Aorta (tissue), 5 donors: ENCODE measurements around the gene NFIA. TPM values are rescaled to one million over a fixed set of nuclear protein-coding genes. Genes with fewer than 3 reads are reported as not detected.

Experiments
- ATAC-seq: fragments of 200-7000 bp; cut with Tn5 transposase; one replicate; pipeline ENCODE4 v1.9.1; 2022; ENCODE audit warnings: moderate library complexity; ENCODE audit not compliant: low FRiP score
- DNase-seq, 2 donors: peaks; one replicate each; pipeline ENCODE4 v3.0.0-alpha.2; 2020
- H3K27ac ChIP-seq, 2 donors: one replicate each; pipeline ENCODE4 v1.5.1; 2013; ENCODE audit warnings: low read length in 2 of 2, mild to moderate bottlenecking in 2 of 2, moderate library complexity in 2 of 2, control low read depth in 1 of 2, inconsistent platforms in 1 of 2, low read depth in 1 of 2
- H3K27me3 ChIP-seq, 2 donors: one replicate each; pipeline ENCODE4 v1.6.1; 2013; ENCODE audit warnings: control low read depth in 1 of 2, low read length in 1 of 2, mild to moderate bottlenecking in 1 of 2, moderate library complexity in 1 of 2; ENCODE audit not compliant: insufficient read depth in 2 of 2, control insufficient read depth in 1 of 2
- H3K36me3 ChIP-seq, 2 donors: one replicate each; pipeline ENCODE4 v1.6.1; 2013; ENCODE audit warnings: control low read depth in 1 of 2, low read length in 1 of 2, mild to moderate bottlenecking in 1 of 2; ENCODE audit not compliant: insufficient read depth in 2 of 2, control insufficient read depth in 1 of 2
- H3K4me1 ChIP-seq, 2 donors: one replicate each; pipeline ENCODE4 v1.6.1; 2013; ENCODE audit warnings: low read length in 2 of 2, control low read depth in 1 of 2, mild to moderate bottlenecking in 1 of 2, moderate library complexity in 1 of 2; ENCODE audit not compliant: insufficient read depth in 2 of 2, control insufficient read depth in 1 of 2
- H3K4me3 ChIP-seq, 2 donors: one replicate each; pipeline ENCODE4 v1.5.1; 2013; ENCODE audit warnings: low read length in 2 of 2, control low read depth in 1 of 2, mild to moderate bottlenecking in 1 of 2
- H3K9me3 ChIP-seq: one replicate; pipeline ENCODE4 v1.6.1; 2013; ENCODE audit warnings: mild to moderate bottlenecking, low read length; ENCODE audit not compliant: control insufficient read depth
- WGBS, 2 donors: extraction: QIAGEN DNeasy Blood & Tissue Kit; methylation state at CpG; one replicate each; pipeline ENCODE4 v1.1.7; 2013; 5-methylcytosine and 5-hydroxymethylcytosine counted together
- intact Hi-C, 2 donors: fragments of 100-400 bp; cut with DNase I; formaldehyde crosslinking; loops; one replicate each; pipeline versions ENCODE4 v1.14.2 to v1.15.0; 2022
- polyA plus RNA-seq, 2 donors: library from polyadenylated mRNA; stranded (reverse); fragments of 200-250 nt; gene quantifications; one replicate each; pipeline ENCODE4 v1.2.3, GENCODE V29; 2013
- total RNA-seq, 2 donors: library from RNA; stranded (reverse); fragmentation: NEBNext Ultra II Directional; extraction: Animal tissue kit (Norgen Biotek cat#: 25700); gene quantifications; one replicate each; pipeline ENCODE4 v1.2.1, GENCODE V29; 2021
- donor health status: healthy with polysubstance abuse.
- donor health status: Bipolar disorder and iron deficiency.
- donor health status: DM: no; HTN: no; CAD: no.
- donor health status: DM: no; HTN: no; CAD: no.
- donor health status: DM: yes; HTN: yes; CAD: no.

The NFIA gene
- total and polyA plus RNA-seq, 4 donors = 15.3 to 221 (median 82.4) TPM

- Histone ChIP-seq H3K27me3 (no peaks in the 10 kb centered on the region), H3K36me3 (no peaks in the 10 kb centered on the region), H3K4me1 (peaks cover 0 to 2% of the 10 kb centered on the region in 2 donors), H3K9me3 (no peaks in the 10 kb centered on the region), H3K4me3 (no peak overlapping the region), H3K27ac (no peak overlapping the region)
- DNase-seq (no peak), ATAC-seq (no peak)
- 85 to 90% methylated on average over 4 of the region's 4 CpGs for WGBS, 2 donors
- intact Hi-C loops = no loop called here
These were observed 392.0 kb downstream of the NFIA start for GRCh38 chr1:61474269-61474817.

GRCh38 chr1:61474963-61475362, 392.6 kb downstream of the NFIA start:
- H3K27ac ChIP-seq = no peak overlapping the region
- no peak for DNase-seq
- no peaks in the 10 kb centered on the region for H3K27me3 ChIP-seq
- H3K36me3 ChIP-seq = no peaks in the 10 kb centered on the region
- no peaks in the 10 kb centered on the region for H3K9me3 ChIP-seq
- peaks cover 0 to 2% of the 10 kb centered on the region in 2 donors for H3K4me1 ChIP-seq
- H3K4me3 ChIP-seq = no peak overlapping the region
- intact Hi-C loops = no loop called here
- WGBS, 2 donors = 86 to 93% methylated on average over 3 of the region's 3 CpGs
- no peak for ATAC-seq

GRCh38 chr1:61477301-61477700, 394.9 kb downstream of the NFIA start:
- Histone ChIP-seq H3K27me3 (no peaks in the 10 kb centered on the region), H3K36me3 (no peaks in the 10 kb centered on the region), H3K27ac (no peak overlapping the region), H3K9me3 (no peaks in the 10 kb centered on the region), H3K4me1 (peaks cover 0 to 3% of the 10 kb centered on the region in 2 donors), H3K4me3 (no peak overlapping the region)
- no peak for ATAC-seq
- no peak for DNase-seq
- 91 to 92% methylated on average over 7 of the region's 7 CpGs for WGBS, 2 donors
- intact Hi-C loops = no loop called here

- ATAC-seq = no peak
These were observed 398.0 kb downstream of the NFIA start for GRCh38 chr1:61480273-61480935.

GRCh38 chr1:61481315-61481715, 399.0 kb downstream of the NFIA start:
- H3K36me3 ChIP-seq = no peaks in the 10 kb centered on the region
- H3K9me3 ChIP-seq = no peaks in the 10 kb centered on the region
- H3K27me3 ChIP-seq = no peaks in the 10 kb centered on the region
- no peak overlapping the region for H3K27ac ChIP-seq
- intact Hi-C loops = loop anchor here in 1 of 2 donors (10.0 kb wide), 1 partner anchor 113 kb away; no protein-coding TSS in a partner anchor
- ATAC-seq (no peak), DNase-seq (no peak)
- 30 to 33% methylated on average over 3 of the region's 3 CpGs for WGBS, 2 donors
- peaks cover 0 to 1% of the 10 kb centered on the region in 2 donors for H3K4me1 ChIP-seq
- no peak overlapping the region for H3K4me3 ChIP-seq

More at GRCh38 chr1:61480273-61480935, 398.0 kb downstream of the NFIA start:
- WGBS, 2 donors = 71 to 73% methylated on average over 4 of the region's 4 CpGs
- no peaks in the 10 kb centered on the region for H3K27me3 ChIP-seq
- no peak overlapping the region for H3K4me3 ChIP-seq
- intact Hi-C loops = loop anchor here in 1 of 2 donors (10.0 kb wide), 1 partner anchor 114 kb away; no protein-coding TSS in a partner anchor
- H3K36me3 ChIP-seq = no peaks in the 10 kb centered on the region
- no peaks in the 10 kb centered on the region for H3K9me3 ChIP-seq
- peaks cover 0 to 1% of the 10 kb centered on the region in 2 donors for H3K4me1 ChIP-seq
- no peak overlapping the region for H3K27ac ChIP-seq
- no peak for DNase-seq

- Histone ChIP-seq H3K9me3 (no peaks in the 10 kb centered on the region), H3K36me3 (no peaks in the 10 kb centered on the region), H3K4me3 (no peak overlapping the region), H3K27ac (no peak overlapping the region), H3K4me1 (peaks cover 0 to 1% of the 10 kb centered on the region in 2 donors), H3K27me3 (no peaks in the 10 kb centered on the region)
- DNase-seq (no peak), ATAC-seq (no peak)
- intact Hi-C loops = loop anchor here in 1 of 2 donors (10.0 kb wide), 1 partner anchor 113 kb away; no protein-coding TSS in a partner anchor
- 48 to 49% methylated on average over 7 of the region's 7 CpGs for WGBS, 2 donors
These were observed 399.9 kb downstream of the NFIA start for GRCh38 chr1:61482170-61482734.

GRCh38 chr1:61486783-61487536, 404.6 kb downstream of the NFIA start:
- Histone ChIP-seq H3K9me3 (no peaks in the 10 kb centered on the region), H3K4me3 (no peak overlapping the region), H3K4me1 (no peaks in the 10 kb centered on the region), H3K36me3 (no peaks in the 10 kb centered on the region), H3K27me3 (no peaks in the 10 kb centered on the region), H3K27ac (no peak overlapping the region)
- 80 to 82% methylated on average over 4 of the region's 4 CpGs for WGBS, 2 donors
- ATAC-seq (no peak), DNase-seq (no peak)
- intact Hi-C loops = loop anchor here in 1 of 2 donors (10.0 kb wide), 1 partner anchor 108 kb away; no protein-coding TSS in a partner anchor

GRCh38 chr1:61487801-61488200, 405.4 kb downstream of the NFIA start:
- H3K9me3 ChIP-seq = no peaks in the 10 kb centered on the region
- no peaks in the 10 kb centered on the region for H3K36me3 ChIP-seq
- 74% methylated on average over 6 of the region's 6 CpGs for WGBS, 2 donors
- H3K27ac ChIP-seq = no peak overlapping the region
- no peak for ATAC-seq
- no peaks in the 10 kb centered on the region for H3K27me3 ChIP-seq
- no peak overlapping the region for H3K4me3 ChIP-seq
- DNase-seq = no peak
- intact Hi-C loops = loop anchor here in 1 of 2 donors (10.0 kb wide), 1 partner anchor 107 kb away; no protein-coding TSS in a partner anchor
- H3K4me1 ChIP-seq = no peaks in the 10 kb centered on the region
